Neural cell (in vitro differentiated cells): Measurements from ENCODE around the gene FAM234A.

Experiments used
- CTCF ChIP-seq: fragments of 450-650 bp; IDR thresholded peaks from 2 replicates; pipeline ENCODE4 v1.5.1; 2014; ENCODE audit warnings: antibody characterized with exemption, mild to moderate bottlenecking, moderate library complexity; ENCODE audit not compliant: poor library complexity, severe bottlenecking
- EP300 ChIP-seq: fragments of 450-650 bp; conservative IDR thresholded peaks from 2 replicates; pipeline ENCODE4 v1.6.1; 2014; ENCODE audit warnings: antibody characterized with exemption, mild to moderate bottlenecking, moderate library complexity; ENCODE audit not compliant: poor library complexity, severe bottlenecking
- RAD21 ChIP-seq: fragments of 450-650 bp; conservative IDR thresholded peaks from 2 replicates; pipeline ENCODE4 v1.6.1; 2014; ENCODE audit warnings: antibody characterized with exemption, mild to moderate bottlenecking, moderate library complexity
- TAF1 ChIP-seq: IDR thresholded peaks from 2 replicates; pipeline ENCODE4 v1.6.1; 2012; ENCODE audit warnings: low read depth

GRCh38 chr16:280005-280460 is 45.4 kb downstream of the FAM234A start:
- TF ChIP-seq CTCF (no peak), RAD21 (no peak), EP300 (no peak), TAF1 (no peak)
